T-helper 1 cell treated with Interleukin-12 subunit alpha and Interleukin-12 subunit beta and Interleukin-4 antibody, amounts not matched to agents 30 ng/mL and 1 ng/mL, for 36 hours (primary cell): ENCODE data around the gene NFATC3. TPM values are rescaled to one million over a fixed set of nuclear protein-coding genes. Genes with fewer than 3 reads are reported as not detected.

Source experiments
- intact Hi-C: fragments of 100-400 bp; cut with micrococcal nuclease; formaldehyde crosslinking; loops from one replicate; pipeline ENCODE4 v1.15.1; 2024
- total RNA-seq: library from RNA; stranded (reverse); gene quantifications from 2 replicates; pipeline ENCODE4 v1.2.3, GENCODE V29; 2022

Gene NFATC3
- total RNA-seq, 1 donor from 2014 or later: 149 TPM

DNA sequence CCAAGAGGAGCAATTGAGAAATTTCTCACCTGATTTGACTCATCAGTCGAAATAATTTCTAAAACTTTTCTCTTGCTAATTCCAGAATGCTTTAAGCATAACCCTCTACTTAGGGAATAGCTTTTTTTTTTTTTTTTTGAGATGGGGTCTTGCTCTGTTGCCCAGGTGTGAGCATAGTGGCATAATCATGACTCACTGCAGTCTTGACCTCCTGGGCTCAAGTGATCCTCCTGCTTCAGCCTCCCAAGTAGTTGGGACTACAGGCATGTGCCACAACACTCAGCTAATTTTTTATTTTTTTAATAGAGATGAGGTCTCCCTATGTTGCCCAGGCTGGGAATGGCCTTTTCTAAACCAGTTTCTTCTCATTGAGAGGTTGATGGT is 13.7 kb upstream of the NFATC3 start:
- intact Hi-C loops: loop anchor here (1.0 to 2.0 kb wide), 2 partner anchors 8 to 45 kb away; no protein-coding TSS in a partner anchor

DNA sequence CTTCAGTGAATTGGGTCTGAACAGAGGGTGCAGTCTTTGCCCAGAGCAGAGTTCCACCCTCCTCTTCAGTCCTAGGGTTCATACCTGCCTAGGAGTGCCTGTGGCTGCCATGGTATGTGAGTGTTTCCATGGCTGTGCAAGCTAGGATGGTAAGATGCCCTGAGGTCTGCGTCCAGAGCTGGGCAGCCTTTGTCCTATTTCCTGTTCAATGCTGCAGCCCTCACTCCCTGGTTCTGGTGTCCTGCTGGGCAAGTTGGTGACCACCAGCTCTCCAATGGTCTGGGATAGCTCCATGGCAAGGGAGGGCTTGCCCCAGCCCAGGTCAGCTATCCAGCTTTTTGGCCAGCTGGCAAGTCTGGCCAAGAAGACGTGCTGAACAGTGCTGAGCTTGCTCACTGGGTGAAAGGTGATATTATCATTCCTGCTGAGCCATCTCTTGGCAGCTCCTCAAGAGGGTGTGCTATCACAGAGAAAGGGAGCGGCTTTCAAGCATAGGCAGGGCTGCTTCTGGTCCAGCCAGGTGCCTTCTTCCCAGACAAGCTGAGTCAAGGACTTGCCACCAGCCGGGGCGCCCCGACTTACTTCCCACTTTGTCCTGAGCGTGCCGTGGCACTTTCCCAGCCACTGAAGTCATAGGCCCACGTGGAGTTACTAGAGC is 13.0 kb upstream of the NFATC3 start:
- intact Hi-C loops: no loop called here

DNA sequence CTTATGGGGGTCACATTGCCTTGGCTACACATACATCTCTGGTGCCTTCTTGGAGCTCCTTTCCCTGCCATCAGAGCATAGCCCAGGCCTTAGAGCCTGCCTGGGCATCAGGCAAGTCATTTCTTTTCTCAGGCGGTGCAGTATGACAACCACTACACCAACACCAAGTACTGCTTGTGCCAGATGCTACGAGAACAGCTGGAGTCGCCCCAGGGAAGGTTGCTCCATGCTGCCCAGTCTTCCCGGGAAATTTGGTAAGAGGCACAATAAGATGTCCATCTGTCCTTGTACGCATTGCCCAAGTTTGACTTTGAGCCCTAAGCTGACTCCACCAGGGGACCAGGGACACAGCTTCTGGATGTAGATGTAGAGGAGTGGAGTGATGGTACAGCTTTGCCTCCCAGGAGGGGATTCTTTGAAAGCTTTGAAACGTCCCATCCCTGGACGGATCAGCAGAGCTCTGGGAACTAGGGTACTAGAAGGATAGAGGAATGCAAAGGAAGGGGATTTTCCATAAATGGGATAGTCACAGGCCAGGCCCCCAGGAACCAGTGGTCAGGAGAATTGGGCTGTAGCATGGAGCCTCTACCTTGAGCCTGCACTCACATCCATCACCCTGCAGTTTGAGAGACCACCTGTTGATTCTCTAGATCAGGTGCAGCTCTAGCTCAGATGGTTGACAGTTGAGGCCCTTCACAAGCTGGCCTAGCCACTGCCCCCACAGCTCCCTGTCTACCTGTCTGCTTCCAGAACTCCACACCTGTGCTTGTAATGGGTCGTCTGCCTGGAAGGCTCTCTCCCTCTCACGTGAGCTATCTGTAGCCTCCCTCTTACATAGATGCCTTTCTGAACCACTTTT is 11.0 kb upstream of the NFATC3 start:
- intact Hi-C loops: loop anchor here (1.0 kb wide), 1 partner anchor 10 kb away; no protein-coding TSS in a partner anchor

DNA sequence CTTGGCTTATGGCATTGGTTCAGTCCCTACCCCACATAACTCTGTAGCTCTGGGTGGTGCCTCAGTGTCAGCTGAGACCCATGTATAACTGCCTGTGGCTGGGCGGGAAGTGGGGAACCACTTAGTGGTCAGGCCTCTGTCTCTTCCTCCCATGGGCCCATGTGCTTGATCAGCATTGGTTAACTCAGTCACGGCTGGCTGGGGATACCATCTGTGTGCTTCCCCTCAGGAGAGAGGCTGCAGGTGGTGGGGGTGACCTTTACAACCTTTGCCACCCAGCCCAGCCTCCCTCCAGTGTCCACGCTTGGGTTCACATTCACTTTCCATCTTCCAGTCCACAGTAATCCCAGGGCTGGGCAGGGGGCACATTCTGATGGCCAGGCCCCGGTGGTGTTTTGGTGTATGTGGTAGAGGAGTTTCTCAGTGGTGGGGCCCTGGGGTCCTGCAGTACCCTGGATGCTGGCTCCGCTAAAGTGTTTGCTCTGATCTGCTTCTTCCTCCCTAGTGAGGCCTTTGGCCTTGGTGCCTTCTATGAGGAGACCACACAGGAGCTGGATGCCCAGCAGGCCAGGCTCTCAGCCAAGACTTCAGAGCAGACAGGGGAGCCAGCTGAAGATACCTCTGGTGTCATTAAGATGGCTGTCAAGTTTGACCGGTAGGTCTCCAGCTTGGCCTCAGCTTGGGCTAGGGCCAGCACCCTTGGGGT is 10.2 kb upstream of the NFATC3 start:
- intact Hi-C loops: loop anchor here (1.0 kb wide), 1 partner anchor 9 kb away; no protein-coding TSS in a partner anchor

DNA sequence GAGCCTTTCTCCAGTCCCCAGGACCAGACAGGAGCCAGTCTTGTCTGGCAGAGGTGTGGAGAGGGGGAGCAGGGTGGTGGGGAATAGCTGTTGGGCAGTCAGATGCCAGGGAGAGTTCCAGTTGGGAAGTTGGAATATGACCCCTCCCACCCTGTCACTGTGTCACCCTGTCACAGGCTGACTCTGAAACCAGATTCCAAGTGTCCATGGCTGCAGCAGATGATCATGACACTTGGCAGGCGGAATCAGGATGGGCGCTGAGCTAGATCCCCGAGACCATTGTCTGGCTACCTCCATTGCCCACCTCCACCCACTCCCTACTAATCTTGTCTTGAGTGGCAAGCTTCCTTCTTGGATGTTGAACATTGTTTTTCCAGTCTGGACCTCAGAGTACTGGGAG is 9.2 kb upstream of the NFATC3 start:
- intact Hi-C loops: no loop called here

DNA sequence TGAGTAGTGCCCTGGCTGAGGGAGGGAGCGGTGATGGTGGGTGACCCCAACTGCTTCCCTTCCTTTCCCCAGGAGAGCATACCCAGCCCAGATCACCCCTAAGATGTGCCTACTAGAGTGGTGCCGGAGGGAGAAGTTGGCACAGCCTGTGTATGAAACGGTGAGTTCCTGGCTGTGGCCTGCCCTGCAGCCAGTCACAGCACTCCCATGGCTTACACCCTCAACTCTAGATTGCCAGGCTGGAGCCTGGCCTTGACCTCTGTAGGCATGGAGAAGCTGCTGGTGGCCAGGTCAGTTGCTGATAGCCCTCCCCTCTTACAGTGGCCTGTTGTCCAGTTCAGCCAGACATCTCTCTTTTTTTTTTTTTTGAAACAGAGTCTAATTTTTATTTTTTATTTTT is 8.6 kb upstream of the NFATC3 start:
- intact Hi-C loops: no loop called here

DNA sequence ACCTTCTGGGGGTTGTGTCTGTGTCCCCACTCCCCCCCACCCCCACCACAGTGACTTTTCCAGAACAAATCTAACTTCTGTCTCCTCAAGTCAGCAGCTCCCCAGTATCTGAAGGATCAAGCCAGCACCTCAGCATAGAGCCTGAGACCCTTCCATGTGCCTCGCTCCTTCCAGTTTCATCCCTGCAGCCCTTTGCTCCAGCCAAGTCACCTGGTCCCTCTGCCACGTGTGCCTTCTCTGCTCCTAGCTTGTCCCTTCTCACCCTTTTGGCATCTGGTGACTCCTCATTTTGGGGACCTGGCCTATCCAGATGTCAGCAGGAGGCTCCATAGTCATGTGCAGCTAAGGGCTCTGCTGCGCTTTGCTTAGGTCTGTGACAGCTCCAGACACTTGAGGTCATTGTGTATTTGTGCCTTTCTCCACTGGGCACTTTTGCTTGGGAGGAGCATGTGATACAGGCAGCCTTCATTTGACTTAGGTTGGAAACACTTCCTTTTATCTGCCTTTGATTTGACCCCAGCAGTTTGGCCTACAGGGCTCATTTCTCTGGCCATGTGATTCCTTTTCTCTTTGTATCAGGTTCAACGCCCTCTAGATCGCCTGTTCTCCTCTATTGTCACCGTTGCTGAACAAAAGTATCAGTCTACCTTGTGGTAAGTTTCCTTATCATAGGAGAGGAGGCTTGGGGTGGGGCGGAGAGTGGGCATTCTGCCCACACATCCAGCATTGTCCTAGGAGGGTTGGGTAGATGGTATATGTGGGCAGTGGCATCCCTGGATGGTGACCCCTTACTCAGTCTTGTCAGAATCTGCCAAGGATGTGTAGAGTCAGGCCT is 7.1 kb upstream of the NFATC3 start:
- intact Hi-C loops: no loop called here

DNA sequence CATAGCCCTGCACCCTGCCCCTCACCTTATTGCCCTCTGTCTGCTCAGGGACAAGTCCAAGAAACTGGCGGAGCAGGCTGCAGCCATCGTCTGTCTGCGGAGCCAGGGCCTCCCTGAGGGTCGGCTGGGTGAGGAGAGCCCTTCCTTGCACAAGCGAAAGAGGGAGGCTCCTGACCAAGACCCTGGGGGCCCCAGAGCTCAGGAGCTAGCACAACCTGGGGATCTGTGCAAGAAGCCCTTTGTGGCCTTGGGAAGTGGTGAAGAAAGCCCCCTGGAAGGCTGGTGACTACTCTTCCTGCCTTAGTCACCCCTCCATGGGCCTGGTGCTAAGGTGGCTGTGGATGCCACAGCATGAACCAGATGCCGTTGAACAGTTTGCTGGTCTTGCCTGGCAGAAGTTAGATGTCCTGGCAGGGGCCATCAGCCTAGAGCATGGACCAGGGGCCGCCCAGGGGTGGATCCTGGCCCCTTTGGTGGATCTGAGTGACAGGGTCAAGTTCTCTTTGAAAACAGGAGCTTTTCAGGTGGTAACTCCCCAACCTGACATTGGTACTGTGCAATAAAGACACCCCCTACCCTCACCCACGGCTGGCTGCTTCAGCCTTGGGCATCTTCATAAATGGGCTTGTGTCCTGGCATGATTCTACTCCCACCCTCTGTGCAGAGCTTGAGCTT is 6.3 kb upstream of the NFATC3 start:
- intact Hi-C loops: loop anchor here (1.0 kb wide), 1 partner anchor 8 kb away; no protein-coding TSS in a partner anchor

DNA sequence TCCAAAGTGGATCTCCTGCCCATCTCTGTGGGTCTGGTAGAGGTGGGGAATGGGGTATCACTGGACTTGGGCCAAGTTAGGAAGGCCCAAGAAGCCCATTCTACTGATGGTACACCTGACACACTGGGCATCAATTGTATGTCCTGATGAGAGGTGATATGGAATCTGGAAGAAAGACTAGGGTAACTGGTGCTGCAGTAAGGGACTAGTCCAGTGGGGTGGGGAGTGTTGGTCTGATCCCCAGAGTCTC is 5.9 kb upstream of the NFATC3 start:
- intact Hi-C loops: loop anchor here (1.0 kb wide), 1 partner anchor 8 kb away; no protein-coding TSS in a partner anchor

DNA sequence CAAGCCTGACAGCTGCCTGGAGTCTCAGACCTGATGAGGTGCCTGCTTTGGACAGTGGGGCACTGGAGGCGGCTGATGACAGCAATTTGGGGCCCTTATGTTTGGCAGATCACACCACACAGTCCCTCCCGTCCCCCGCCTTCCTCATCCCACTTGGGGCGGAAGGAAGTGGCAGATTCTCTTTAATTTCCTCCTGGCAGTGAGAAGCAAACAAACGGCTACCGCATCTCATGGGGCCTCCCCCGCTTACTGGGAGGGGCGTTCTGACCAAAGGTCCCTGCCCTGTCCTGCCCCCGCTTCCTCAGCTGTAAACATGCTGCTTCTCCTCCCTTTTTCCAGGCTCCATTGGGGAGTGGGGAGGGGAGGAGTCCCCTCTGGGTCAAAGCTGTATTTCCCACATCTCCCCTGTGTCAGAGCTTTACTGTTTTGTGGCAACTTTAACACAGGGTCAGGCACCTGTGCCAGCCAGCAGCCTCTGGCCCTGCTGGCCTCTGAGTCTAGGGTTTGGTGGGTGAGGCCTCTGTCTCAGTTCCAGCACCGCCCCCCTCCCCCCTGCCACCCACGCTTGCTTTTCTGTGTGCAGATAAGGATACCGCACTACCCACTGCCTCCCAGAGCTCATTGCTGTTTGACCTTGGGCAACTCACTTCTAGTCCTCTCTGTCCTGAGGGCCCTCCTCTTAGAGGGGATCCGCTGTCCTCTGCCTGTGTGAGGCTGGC is 5.4 kb upstream of the NFATC3 start:
- intact Hi-C loops: loop anchor here (1.0 to 10.0 kb wide), 3 partner anchors 8 to 1258 kb away; partner anchors contain the start of genes COG8, HSF4 and NIP7

DNA sequence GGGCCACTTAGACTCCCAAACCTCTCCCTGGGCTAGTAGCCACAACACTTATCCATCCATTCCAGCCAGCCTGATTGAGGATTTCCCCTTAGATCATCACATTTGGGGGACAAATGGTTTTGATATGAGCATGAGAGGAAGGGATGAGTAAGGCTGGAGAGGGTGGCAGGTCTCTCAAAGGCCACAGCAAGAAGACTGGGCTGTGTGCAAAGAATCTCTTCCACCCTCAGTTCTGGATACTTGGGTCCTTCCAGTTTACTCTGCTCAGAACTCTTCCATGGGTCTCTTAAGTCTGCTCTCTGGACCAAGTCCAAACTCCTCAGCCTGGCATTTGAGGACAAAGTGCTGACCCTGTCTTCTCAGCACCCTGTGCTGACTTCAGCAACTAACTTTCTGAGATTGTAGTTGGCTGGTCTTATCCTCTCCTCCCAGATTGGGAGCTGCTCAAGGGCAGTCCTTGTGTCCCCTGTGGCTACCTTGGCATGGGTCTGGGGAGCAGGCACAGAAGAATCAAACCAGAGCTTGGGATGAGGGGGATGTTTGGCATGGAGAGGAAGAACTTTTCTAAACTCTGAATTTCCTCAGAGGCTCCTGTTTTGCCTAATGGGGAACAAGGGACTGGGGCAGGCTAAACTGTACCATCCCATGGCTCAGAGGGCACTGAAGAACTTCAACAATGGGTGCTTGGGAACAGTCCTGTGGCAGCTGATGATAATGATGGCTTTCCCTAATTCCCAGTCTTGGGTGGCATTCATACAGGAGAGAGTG is 3.1 kb upstream of the NFATC3 start:
- intact Hi-C loops: loop anchor here (5.0 to 10.0 kb wide), 2 partner anchors 917 to 1255 kb away; partner anchors contain the start of genes COG8, HSF4 and NIP7

DNA sequence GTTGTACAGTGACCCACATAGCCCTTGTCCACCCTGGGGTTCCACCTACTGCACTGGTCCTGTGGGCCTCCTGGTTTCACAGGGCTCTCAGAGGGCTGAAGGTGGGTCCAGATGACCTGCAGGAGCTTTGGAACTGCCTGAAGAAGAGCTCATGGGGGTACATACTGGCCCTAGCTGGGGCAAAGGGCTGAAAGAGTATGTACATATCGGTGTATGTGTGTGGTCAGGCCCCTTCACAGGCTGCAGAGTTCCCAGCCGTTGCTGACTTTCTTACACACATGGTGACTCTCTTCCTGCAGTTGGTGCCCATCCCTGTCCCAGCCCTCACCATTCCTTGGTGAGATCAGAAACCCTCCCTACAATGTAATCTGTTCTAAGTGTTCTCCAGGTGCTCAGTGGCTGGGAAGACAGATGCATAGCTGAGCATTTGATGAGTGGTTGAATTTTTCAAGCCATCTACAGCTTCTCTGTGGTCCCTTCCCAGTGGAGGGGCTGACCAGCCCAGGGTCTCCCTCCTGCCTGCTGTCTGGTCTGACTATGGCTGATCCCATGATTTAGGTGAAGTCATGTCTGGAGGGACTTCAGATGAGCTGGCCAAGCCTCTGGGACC is 2.4 kb upstream of the NFATC3 start:
- intact Hi-C loops: loop anchor here (5.0 to 10.0 kb wide), 2 partner anchors 918 to 1255 kb away; partner anchors contain the start of genes COG8, HSF4 and NIP7

DNA sequence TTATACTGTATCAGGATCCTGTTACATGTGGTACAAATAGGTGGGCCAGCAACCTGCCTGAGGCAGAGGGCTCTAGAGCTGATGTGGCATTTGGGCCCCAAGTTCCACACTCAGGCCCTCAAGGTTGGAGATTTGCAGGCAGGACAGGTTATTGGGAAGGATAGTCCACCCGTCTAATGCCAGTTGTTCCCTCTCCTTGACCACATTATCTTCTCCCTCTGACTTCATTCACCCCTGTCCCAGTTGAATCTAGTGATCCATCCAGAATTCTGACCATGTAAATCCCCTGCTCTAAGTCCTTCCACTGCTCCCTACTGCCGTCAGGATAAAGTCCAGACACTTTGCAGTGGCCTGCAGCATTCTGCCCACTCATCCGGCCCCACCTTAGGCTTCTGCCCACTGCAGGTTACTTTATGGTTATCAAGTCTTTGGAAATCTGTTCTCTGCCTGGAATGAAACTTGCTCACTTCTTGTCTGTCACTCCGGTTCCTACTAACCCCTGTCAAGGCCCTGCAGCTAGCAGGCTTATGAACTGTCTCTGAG is 1.9 kb upstream of the NFATC3 start:
- intact Hi-C loops: loop anchor here (5.0 to 10.0 kb wide), 2 partner anchors 919 to 1254 kb away; partner anchors contain the start of genes COG8, HSF4 and NIP7

DNA sequence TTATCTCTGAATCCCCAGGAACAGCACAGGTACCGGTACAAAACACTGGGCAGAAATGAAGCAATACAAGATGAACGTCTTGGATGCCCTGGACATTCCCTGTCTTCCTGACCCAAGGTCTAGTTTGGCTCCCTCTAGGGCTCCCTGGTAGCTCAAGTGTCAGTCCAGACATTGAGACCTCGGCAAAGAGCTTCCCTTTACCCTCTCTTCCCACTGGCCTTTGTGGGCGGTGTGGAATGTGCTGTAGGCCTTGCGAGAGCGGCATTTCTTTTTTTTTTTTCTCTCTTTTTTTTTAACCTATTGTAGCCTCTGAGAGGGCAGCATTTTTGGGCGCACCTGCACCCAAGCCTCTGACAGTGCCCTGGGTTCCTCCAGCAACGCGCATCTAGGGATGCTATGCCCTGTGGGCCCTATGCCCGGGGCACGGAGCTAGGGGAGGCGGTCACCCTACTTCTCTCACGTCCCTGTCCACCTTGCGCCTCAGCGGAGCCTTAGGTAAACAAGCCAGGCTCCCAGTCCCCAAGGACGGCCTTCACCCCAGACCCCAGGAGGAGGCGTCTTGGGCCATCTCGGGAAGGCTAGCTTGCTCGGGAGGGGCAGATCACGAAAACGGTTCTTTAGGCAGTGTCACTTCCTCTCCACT is 1.2 kb upstream of the NFATC3 start:
- intact Hi-C loops: loop anchor here (1.0 to 10.0 kb wide), 10 partner anchors 10 to 1253 kb away; partner anchors contain the start of genes ACD, COG8, EDC4 and HSF4

DNA sequence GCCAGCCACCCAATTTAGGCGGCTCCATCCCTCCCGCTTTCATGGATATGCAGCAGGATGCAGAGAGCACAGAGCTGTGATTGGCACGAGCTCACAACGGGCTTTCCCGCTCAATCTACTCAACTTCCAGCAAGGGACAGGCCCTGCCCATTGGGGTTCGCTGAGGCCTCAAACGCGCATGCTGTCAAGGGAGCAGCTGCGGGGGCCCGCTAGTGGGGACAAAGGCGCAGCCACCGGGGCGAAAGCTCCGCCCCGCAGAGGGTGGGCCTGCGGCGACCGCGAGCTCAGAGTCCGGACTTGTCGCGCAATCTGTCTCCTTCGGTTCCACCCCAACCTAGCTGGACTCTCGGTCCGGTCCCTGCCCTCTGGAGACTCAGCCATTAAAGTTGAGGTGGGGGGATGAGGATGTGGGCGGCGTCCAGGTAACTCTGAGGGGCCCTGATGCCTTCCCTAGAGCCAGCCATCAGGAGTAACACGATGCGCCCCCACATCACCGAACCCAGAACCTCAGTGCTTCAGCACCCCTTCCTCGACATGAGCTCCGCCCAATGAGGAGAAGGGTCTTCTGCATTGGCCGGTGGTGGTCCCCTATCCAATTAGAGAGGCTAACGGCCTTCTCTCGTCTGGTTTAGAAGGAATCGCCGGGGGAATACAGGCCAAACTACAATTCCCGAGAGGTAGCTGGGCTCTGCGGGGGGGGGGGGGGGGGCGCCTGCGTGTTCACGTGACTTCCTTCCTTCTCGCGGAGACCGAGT is 489 bp upstream of the NFATC3 start:
- intact Hi-C loops: loop anchor here (1.0 to 10.0 kb wide), 22 partner anchors 10 to 1253 kb away; partner anchors contain the start of genes ACD, COG8, CTCF and DDX28

DNA sequence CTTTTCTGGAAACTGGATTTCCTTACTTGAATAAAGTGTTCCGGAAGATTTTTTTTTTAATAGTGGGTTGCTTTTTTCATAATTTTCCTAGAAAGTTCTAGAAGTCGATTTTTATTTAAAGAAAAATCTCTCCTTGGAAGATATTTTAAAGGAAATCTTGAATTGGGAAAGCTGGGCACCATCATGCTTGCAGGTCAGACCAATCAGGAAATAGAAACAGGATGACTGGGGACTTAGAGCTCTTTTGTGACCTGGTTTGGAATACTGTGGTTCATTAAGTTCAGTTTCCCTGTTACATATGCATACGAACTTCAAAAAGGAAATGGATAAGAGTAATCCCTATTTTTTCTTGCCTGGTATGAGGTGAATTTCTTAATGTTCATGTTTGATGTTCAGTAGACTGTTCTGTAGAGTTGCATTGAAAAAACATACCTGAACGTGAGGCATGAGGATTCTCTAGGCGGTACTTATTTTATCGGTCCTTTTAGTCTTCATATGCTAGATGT is 1.2 kb downstream of the NFATC3 start:
- intact Hi-C loops: loop anchor here (2.0 to 10.0 kb wide), 4 partner anchors 30 to 922 kb away; partner anchors contain the start of genes GFOD2 and HSF4
